Thyroid gland (tissue), 4 donors: Measurements from ENCODE around the gene DUSP12.

Experiments used
- CTCF ChIP-seq, 6 experiments: fragments of 200-600 bp in 3 of 6; fragments of 450-650 bp in 3 of 6; sonication (generic) in 3 of 6; IDR thresholded peaks; one replicate each; pipeline ENCODE4 v1.5.1; 2016 to 2019; ENCODE audit warnings: antibody characterized with exemption in 6 of 6, mild to moderate bottlenecking in 2 of 6, inconsistent platforms in 1 of 6, moderate library complexity in 1 of 6
- POLR2A ChIP-seq, 2 donors: fragments of 450-650 bp; IDR thresholded peaks; one replicate each; pipeline ENCODE4 v1.6.1; 2017; ENCODE audit warnings: antibody characterized with exemption in 2 of 2, mild to moderate bottlenecking in 2 of 2, moderate library complexity in 1 of 2

- TF ChIP-seq CTCF (IDR thresholded peaks at IDR 0.05) (no peak), POLR2A (IDR thresholded peaks at IDR 0.05) (no peak)
Measured at GRCh38 chr1:161739865-161740566, 9.6 kb upstream of the DUSP12 start.
